Thoracic aorta (tissue), 2 donors: Measurements from ENCODE around the gene FHIT. TPM values are rescaled to one million over a fixed set of nuclear protein-coding genes. Genes with fewer than 3 reads are reported as not detected.

ENCODE experiments used
- ATAC-seq: fragments of 150-250 bp; one replicate; pipeline ENCODE4 v1.8.0; 2017; ENCODE audit warnings: low read depth; ENCODE audit not compliant: insufficient number of reproducible peaks, low FRiP score
- DNase-seq: peaks from one replicate; pipeline ENCODE4 v3.0.0-alpha.2; 2020; ENCODE audit warnings: low spot score
- H3K27ac ChIP-seq, 2 donors: fragments of 200-600 bp; sonication (generic); 1 replicate in 1 of 2; 2 replicates in 1 of 2; pipeline ENCODE4 v1.5.1; 2016; ENCODE audit warnings: mild to moderate bottlenecking in 2 of 2, moderate library complexity in 2 of 2
- H3K27me3 ChIP-seq: fragments of 200-600 bp; sonication (generic); replicated peaks from 2 replicates; pipeline ENCODE4 v1.6.0; 2016; ENCODE audit warnings: mild to moderate bottlenecking; ENCODE audit not compliant: insufficient read depth
- H3K36me3 ChIP-seq: fragments of 200-600 bp; sonication (generic); one replicate; pipeline ENCODE4 v1.5.1; 2016
- H3K4me1 ChIP-seq, 2 donors: fragments of 200-600 bp; sonication (generic); 1 replicate in 1 of 2; 2 replicates in 1 of 2; pipeline versions ENCODE4 v1.5.1 to v1.6.0; 2016; ENCODE audit warnings: low read depth in 2 of 2, mild to moderate bottlenecking in 1 of 2; ENCODE audit not compliant: control insufficient read depth in 1 of 2
- H3K4me3 ChIP-seq: fragments of 200-600 bp; sonication (generic); 2 replicates; pipeline ENCODE4 v1.5.1; 2016; ENCODE audit warnings: mild to moderate bottlenecking
- H3K9me3 ChIP-seq: fragments of 200-600 bp; sonication (generic); 2 replicates; pipeline ENCODE4 v1.5.1; 2016
- total RNA-seq, 2 donors: library from RNA; depleted of rRNA; stranded (reverse); fragments of >200 nt; gene quantifications; one replicate each; pipeline versions ENCODE4 v1.1.0 to v1.2.3, GENCODE V29; 2016
- TF ChIP-seq, protein P1 (sequence below): fragments of 200-600 bp; sonication (generic); IDR thresholded peaks from one replicate; pipeline ENCODE4 v1.5.1; 2019; ENCODE audit warnings: antibody characterized with exemption

FHIT gene
- total RNA-seq, 2 donors from 2014 or later: 2.0 to 2.3 TPM

- no peak overlapping the region for H3K4me3 ChIP-seq
- DNase-seq: no peak
- no peaks in the 10 kb centered on the region for H3K9me3 ChIP-seq
- no peak for ATAC-seq
- H3K27ac ChIP-seq: no peak overlapping the region
- peaks cover 0 to 14% of the 10 kb centered on the region in 2 donors for H3K4me1 ChIP-seq
- no peaks in the 10 kb centered on the region for H3K36me3 ChIP-seq
- TF ChIP-seq, protein P1, sequence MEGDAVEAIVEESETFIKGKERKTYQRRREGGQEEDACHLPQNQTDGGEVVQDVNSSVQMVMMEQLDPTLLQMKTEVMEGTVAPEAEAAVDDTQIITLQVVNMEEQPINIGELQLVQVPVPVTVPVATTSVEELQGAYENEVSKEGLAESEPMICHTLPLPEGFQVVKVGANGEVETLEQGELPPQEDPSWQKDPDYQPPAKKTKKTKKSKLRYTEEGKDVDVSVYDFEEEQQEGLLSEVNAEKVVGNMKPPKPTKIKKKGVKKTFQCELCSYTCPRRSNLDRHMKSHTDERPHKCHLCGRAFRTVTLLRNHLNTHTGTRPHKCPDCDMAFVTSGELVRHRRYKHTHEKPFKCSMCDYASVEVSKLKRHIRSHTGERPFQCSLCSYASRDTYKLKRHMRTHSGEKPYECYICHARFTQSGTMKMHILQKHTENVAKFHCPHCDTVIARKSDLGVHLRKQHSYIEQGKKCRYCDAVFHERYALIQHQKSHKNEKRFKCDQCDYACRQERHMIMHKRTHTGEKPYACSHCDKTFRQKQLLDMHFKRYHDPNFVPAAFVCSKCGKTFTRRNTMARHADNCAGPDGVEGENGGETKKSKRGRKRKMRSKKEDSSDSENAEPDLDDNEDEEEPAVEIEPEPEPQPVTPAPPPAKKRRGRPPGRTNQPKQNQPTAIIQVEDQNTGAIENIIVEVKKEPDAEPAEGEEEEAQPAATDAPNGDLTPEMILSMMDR: no peak
- H3K27me3 ChIP-seq: no peaks in the 10 kb centered on the region
These were observed 1372.1 kb downstream of the FHIT start for GRCh38 chr3:59879031-59879581.

GRCh38 chr3:59878038-59878427, 1373.2 kb downstream of the FHIT start:
- no peak overlapping the region for H3K4me3 ChIP-seq
- peaks cover 0 to 14% of the 10 kb centered on the region in 2 donors for H3K4me1 ChIP-seq
- DNase-seq: no peak
- no peaks in the 10 kb centered on the region for H3K36me3 ChIP-seq
- no peak overlapping the region for H3K27ac ChIP-seq
- H3K27me3 ChIP-seq: no peaks in the 10 kb centered on the region
- no peaks in the 10 kb centered on the region for H3K9me3 ChIP-seq
- ATAC-seq: no peak
- TF ChIP-seq, protein P1: no peak

DNA sequence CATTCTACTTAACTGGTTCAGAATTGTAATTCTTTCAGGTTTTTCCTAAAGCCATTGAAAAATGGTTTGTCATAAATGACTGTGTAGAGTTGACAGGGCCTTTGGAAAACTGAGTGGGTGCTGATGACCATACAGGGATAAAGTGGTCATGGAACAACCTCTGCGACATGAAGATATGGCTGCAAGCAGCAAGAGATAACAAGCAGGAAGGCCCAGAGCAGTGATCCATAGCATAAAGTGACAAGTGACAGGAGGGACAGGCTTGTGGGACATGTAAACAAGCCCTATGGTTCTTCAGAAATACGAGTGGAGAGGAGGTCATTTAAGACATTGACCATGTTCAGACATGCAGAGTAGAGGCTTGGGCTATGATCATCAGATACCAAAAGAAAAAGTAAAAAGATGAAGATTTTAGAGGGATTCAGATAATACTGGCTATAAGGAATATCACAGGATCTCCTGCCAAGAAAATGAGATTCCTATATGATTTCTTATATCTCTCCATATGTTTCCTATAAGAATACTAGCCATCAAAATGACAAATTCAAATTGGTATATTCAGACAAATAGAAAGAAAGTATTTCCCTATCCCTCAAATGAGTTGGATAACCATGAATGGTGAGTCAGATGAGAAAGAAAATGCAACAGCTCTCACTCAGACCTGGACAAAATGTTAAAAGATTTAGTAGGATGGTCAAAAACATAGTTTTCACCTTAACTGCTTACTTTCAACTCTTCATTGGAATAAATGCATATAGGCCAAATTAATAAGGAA, 1373.8 kb downstream of the FHIT start:
- Histone ChIP-seq H3K27ac (no peak overlapping the region), H3K9me3 (no peaks in the 10 kb centered on the region), H3K27me3 (no peaks in the 10 kb centered on the region), H3K36me3 (no peaks in the 10 kb centered on the region), H3K4me3 (no peak overlapping the region), H3K4me1 (peaks cover 0 to 14% of the 10 kb centered on the region in 2 donors)
- TF ChIP-seq, protein P1: no peak
- ATAC-seq: no peak
- no peak for DNase-seq

DNA sequence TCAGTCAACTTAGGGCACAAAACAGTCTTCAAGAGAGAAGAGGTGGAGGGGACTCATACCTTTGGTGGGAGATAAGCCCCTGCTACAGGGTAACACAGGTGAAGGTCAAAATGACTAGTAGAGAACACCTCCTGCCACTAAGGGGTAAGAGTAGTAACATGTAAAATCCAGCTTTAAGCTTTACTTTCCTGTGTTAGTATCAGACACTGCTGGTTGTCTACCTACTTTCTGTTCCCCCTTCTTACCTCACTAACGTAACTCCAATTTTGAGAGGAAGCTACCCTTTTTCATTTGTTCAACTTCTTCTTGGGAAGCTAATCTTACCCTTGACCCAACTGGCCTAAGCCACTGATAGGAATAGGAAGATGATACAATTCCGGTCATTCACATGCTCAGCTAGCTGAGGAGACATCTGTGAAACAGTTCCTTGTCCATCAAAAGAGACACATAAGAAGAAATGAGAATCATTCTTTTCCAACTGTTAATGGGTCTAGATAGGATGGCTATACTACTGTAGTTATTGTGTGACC, 1374.7 kb downstream of the FHIT start:
- no peaks in the 10 kb centered on the region for H3K27me3 ChIP-seq
- peaks cover 0 to 14% of the 10 kb centered on the region in 2 donors for H3K4me1 ChIP-seq
- no peak for DNase-seq
- no peak overlapping the region for H3K4me3 ChIP-seq
- no peaks in the 10 kb centered on the region for H3K36me3 ChIP-seq
- H3K9me3 ChIP-seq: no peaks in the 10 kb centered on the region
- ATAC-seq: no peak
- H3K27ac ChIP-seq: no peak overlapping the region
- TF ChIP-seq, protein P1: no peak

- no peaks in the 10 kb centered on the region for H3K9me3 ChIP-seq
- H3K36me3 ChIP-seq: no peaks in the 10 kb centered on the region
- ATAC-seq: no peak
- peaks cover 0 to 13% of the 10 kb centered on the region in 2 donors for H3K4me1 ChIP-seq
- H3K4me3 ChIP-seq: no peak overlapping the region
- no peaks in the 10 kb centered on the region for H3K27me3 ChIP-seq
- no peak overlapping the region for H3K27ac ChIP-seq
- no peak for DNase-seq
- TF ChIP-seq, protein P1: no peak
These were observed 1377.5 kb downstream of the FHIT start for GRCh38 chr3:59873576-59874230.
